GM10266 (cell line): ENCODE measurements around the gene NYAP1.
"Not testable (repeated sequence)": the region's sequence is repeated elsewhere in the genome, so short reads cannot be mapped to it uniquely, and the experiment has no call there.

Experiments
- DNase-seq: peaks from one replicate; pipeline ENCODE4 v3.0.0; 2012; ENCODE audit errors: extremely low spot score
- CTCF ChIP-seq: IDR thresholded peaks from 2 replicates; pipeline ENCODE4 v1.5.1; 2012; ENCODE audit warnings: mild to moderate bottlenecking, low read depth; ENCODE audit not compliant: control insufficient read depth, insufficient read depth; ENCODE audit errors: missing control alignments

NYAP1 gene

DNA sequence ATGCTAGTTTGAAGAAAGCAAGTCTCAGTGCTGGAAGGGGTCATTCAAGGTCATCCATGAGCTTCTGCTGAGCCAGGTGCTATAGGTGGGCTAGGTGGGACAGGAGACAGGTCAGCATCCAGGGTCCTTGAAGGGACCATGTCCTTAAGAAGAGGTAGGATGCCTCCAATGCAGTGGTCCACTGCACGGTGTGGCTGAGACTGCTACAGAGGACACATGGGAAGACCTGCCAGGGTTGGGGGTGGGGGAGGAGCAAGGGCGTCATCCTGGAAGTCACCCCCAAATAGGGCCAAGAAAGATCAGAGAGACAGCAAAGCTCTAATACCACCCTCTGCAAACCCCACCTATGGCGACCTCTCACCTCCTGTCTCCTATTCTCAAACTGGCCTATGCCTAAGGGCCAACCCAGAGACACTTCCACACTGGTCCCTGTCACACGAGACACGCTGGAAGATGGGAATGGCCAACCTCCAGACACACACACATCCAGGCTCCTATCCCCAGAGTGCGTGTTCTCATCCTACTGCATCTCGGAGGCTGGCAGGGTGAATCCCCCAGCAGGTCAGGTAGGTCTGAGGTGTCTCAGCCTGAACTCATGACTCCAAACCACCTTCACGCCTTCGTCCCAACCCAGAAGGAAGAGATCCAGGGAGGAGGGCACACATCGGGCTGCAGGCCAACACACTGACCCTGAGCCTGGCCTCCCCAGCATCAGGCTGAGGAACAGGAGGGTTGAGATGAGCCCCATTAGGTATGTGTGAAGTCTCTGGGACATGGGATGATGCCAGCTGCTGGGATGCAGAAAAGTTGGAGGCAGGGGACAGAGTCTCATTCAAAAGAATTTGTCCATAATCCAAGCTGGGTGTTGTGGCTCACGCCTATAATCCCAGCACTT, 41.8 kb upstream of the NYAP1 start:
- TF ChIP-seq CTCF, result no peak
- DNase-seq, result no peak

GRCh38 chr7:100443096-100443840, 40.5 kb upstream of the NYAP1 start:
- no peak for DNase-seq
- no peak for TF ChIP-seq CTCF

DNA sequence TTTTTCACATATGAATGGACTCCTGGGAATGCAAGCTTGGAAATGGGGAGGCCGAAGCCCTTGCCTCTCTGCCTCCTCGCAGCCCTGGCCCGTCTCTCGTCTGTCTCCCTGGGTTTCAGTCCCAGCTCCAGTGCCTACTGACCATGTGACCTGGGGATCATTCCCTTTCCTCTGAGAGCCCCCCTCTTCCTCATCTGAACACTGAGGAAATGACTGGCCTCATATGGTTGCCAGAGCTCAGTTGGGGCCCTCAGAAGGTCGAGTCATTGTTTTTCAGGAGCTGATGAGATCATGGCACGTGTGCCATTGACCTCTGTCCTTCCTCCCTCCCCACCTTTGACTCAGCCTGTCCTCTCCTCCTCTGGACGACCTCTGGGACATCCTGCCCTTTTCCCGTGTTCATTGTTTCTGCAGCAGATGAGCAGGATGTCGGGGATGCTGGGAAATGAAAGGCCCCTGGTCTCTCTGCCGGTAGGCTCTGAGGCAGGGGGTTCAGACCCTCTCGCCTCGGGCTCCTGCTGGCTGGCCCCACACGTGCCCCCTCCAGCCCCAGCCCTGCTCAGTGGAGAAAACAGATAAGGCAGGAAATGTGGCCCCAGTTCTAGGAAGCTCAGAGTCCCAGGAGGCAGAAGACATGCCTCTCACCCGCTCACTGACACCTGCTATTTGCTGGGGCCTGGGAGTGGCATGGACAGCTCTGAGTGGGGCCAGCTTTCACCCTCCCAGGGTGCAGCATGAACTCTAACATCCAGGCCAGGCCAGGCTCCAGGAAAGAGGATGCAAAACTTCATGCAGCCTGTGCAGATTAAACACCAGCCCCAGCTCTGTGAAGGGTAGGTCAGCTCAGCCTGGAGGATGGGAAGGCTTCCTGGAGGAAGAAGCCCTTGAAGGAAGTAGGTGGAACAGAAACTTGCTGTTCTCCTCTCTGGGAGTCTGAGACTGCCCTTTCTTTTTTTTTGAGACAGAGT, 39.1 kb upstream of the NYAP1 start:
- no peak for TF ChIP-seq CTCF
- peak; percentile 5 for DNase-seq

GRCh38 chr7:100446040-100446439, 37.7 kb upstream of the NYAP1 start:
- TF ChIP-seq CTCF, result no peak

GRCh38 chr7:100447363-100447762, 36.4 kb upstream of the NYAP1 start:
- DNase-seq, result not testable (repeated sequence)

More at GRCh38 chr7:100446040-100446439, 37.7 kb upstream of the NYAP1 start:
- no peak for DNase-seq

DNA sequence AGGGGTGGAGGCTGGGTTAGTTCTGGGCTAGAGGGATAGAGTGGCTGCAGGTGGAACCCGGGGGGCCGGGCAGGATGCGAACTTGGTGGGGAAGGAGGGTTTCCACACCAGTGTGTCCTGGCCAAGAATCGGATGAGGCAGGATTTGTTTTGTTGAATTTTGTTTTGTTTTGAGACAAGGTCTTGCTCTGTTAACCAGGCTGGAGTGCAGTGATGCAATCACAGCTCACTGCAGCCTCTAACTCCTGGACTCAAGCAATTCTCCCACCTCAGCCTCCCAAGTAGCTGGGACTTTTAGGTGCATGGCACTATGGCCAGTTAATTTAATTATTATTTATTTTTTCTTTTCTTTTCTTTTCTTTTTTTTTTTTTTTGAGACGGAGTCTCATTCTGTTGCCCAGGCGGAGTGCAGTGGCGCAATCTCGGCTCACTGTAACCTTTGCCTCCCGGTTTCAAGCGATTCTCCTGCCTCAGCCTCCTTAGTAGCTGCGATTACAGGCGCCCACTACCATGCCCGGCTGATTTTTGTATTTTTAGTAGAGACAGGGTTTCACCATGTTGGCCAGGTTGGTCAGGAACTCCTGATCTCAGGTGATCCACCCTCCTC, 34.4 kb upstream of the NYAP1 start:
- TF ChIP-seq CTCF, result no peak
- no peak for DNase-seq

DNA sequence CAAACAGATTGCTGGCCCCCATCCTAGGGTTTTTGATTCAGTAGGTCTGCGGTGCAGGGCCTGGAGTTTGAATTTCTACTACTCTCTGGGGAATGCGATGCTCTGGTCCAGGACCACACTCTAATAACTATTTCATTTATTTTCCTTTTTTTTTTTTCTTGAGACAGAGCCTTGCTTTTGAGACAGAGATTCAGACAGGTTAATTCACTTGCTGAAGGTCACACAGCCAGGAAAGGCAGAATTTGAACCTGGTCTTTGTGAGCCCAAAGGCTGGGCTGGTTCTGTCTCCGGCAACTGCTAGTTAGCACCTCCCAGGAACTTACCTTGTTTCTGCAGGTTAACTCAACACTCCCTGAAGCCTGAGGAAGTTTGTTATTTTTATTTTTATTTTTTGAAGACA, 31.2 kb upstream of the NYAP1 start:
- no peak for TF ChIP-seq CTCF
- no peak for DNase-seq

DNA sequence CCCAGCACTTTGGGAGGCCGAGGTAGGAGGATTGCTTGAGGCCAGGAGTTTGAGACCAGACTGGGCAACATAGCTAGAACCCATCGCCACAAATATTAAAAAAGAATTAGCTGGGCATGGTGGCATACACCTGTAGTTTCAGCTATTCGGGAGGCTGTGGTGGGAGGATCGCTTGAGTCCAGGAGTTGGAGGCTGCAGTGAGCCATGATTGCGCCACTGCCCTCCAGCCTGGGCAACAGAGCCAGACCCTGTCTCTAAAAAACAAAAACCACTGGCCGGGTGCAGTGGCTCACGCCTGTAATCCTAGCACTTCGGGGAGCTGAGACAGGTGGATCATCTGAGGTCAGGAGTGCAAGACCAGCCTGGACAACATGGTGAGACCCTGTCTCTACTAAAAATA, 29.9 kb upstream of the NYAP1 start:
- not testable (repeated sequence) for DNase-seq
